Esophagus (tissue), 2 donors: ENCODE data around the gene GNA12. TPM values are rescaled to one million over a fixed set of nuclear protein-coding genes. Genes with fewer than 3 reads are reported as not detected.

ENCODE experiments used
- H3K27ac ChIP-seq, 2 donors: one replicate each; pipeline ENCODE4 v1.5.1; 2013; ENCODE audit warnings: low read depth in 2 of 2, mild to moderate bottlenecking in 2 of 2, inconsistent platforms in 1 of 2, low read length in 1 of 2, moderate library complexity in 1 of 2
- H3K27me3 ChIP-seq, 2 donors: one replicate each; pipeline ENCODE4 v1.6.1; 2013; ENCODE audit warnings: low read length in 2 of 2, control low read depth in 1 of 2, mild to moderate bottlenecking in 1 of 2; ENCODE audit not compliant: insufficient read depth in 2 of 2, control insufficient read depth in 1 of 2
- H3K36me3 ChIP-seq, 2 donors: one replicate each; pipeline ENCODE4 v1.6.1; 2013; ENCODE audit warnings: low read length in 1 of 2; ENCODE audit not compliant: control insufficient read depth in 2 of 2, insufficient read depth in 2 of 2
- H3K4me1 ChIP-seq, 2 donors: one replicate each; pipeline ENCODE4 v1.6.1; 2013; ENCODE audit warnings: low read length in 1 of 2; ENCODE audit not compliant: control insufficient read depth in 2 of 2, insufficient read depth in 2 of 2
- H3K4me3 ChIP-seq, 2 donors: one replicate each; pipeline ENCODE4 v1.5.1; 2013; ENCODE audit warnings: low read length in 2 of 2, mild to moderate bottlenecking in 2 of 2, low read depth in 1 of 2, moderate library complexity in 1 of 2
- H3K9me3 ChIP-seq, 2 donors: one replicate each; pipeline ENCODE4 v1.6.1; 2013; ENCODE audit warnings: mild to moderate bottlenecking in 2 of 2, low read depth in 1 of 2, low read length in 1 of 2, moderate library complexity in 1 of 2; ENCODE audit not compliant: control insufficient read depth in 2 of 2, insufficient read depth in 1 of 2
- WGBS, 2 donors: extraction: QIAGEN DNeasy Blood & Tissue Kit; methylation state at CpG; one replicate each; pipeline ENCODE4 v1.1.7; 2013; 5-methylcytosine and 5-hydroxymethylcytosine counted together
- polyA plus RNA-seq, 2 donors: library from polyadenylated mRNA; stranded (reverse); fragments of 200-250 nt; gene quantifications; one replicate each; pipeline ENCODE4 v1.2.3, GENCODE V29; 2013
- donor health status: healthy with polysubstance abuse.
- donor health status: Bipolar disorder and iron deficiency.

GNA12 gene
- polyA plus RNA-seq, 2 donors, result 2.1 to 5.2 TPM

GRCh38 chr7:2830609-2831376, 13.3 kb downstream of the GNA12 start:
- Histone ChIP-seq H3K9me3 (no peaks in the 10 kb centered on the region), H3K27me3 (no peaks in the 10 kb centered on the region), H3K4me1 (peaks cover 0 to 3% of the 10 kb centered on the region in 2 donors), H3K36me3 (peaks cover 0 to 3% of the 10 kb centered on the region in 2 donors), H3K4me3 (no peak overlapping the region), H3K27ac (no peak overlapping the region)
- WGBS, 2 donors, result 77 to 92% methylated on average over 8 of the region's 8 CpGs

GRCh38 chr7:2829040-2829439, 15.1 kb downstream of the GNA12 start:
- Histone ChIP-seq H3K4me3 (no peak overlapping the region), H3K27ac (no peak overlapping the region), H3K9me3 (no peaks in the 10 kb centered on the region), H3K27me3 (no peaks in the 10 kb centered on the region), H3K4me1 (peaks cover 0 to 7% of the 10 kb centered on the region in 2 donors), H3K36me3 (peaks cover 0 to 3% of the 10 kb centered on the region in 2 donors)
- WGBS, 2 donors, result 93% methylated on average over 5 of the region's 5 CpGs

GRCh38 chr7:2826771-2827170, 17.3 kb downstream of the GNA12 start:
- H3K27ac ChIP-seq, result no peak overlapping the region
- H3K4me3 ChIP-seq, result no peak overlapping the region
- no peaks in the 10 kb centered on the region for H3K9me3 ChIP-seq
- peaks cover 2 to 3% of the 10 kb centered on the region in 2 donors for H3K4me1 ChIP-seq
- no peaks in the 10 kb centered on the region for H3K36me3 ChIP-seq
- H3K27me3 ChIP-seq, result no peaks in the 10 kb centered on the region
- WGBS, 2 donors, result 81 to 84% methylated on average over 2 of the region's 2 CpGs

DNA sequence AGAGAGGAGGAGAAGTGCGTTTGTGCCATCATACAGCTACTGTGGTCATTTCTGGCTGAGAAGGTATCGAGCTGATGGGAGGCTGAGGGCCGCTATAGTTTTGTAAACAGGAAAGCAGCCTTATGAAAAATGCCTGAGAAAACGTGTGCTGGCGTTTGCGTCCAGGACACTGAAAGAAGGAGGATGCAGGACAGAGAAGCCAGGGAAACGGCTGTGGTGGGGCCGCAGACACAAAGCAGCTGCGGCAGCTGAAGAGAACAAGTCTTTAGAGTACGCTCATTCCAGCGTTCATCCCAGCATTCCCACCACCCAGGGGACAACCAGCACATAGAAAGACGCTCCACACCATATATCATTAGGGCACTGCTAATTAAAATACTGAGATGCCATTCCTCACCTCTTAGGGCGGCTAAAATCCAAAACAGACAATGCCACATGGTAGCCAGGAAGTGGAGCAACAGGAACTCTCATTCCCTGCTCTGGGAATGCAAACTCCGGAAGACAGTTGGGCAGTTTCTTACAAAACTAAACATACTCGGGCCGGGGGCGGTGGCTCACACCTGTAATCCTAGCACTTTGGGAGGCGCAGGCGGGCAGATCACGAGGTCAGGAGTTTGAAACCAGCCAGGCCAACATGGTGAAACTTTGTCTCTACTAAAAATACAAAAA, 18.4 kb downstream of the GNA12 start:
- Histone ChIP-seq H3K36me3 (no peaks in the 10 kb centered on the region), H3K27ac (no peak overlapping the region)

GRCh38 chr7:2824678-2825461, 19.2 kb downstream of the GNA12 start:
- WGBS, 2 donors, result 83 to 84% methylated on average over 16 of the region's 16 CpGs
- H3K36me3 ChIP-seq, result no peaks in the 10 kb centered on the region
- H3K27me3 ChIP-seq, result no peaks in the 10 kb centered on the region
- no peak overlapping the region for H3K27ac ChIP-seq
- H3K4me3 ChIP-seq, result no peak overlapping the region
- H3K9me3 ChIP-seq, result no peaks in the 10 kb centered on the region
- peaks cover 4 to 6% of the 10 kb centered on the region in 2 donors for H3K4me1 ChIP-seq

More for the DNA sequence above, 18.4 kb downstream of the GNA12 start:
- WGBS, 2 donors, result 83 to 84% methylated on average over 20 of the region's 20 CpGs
- Histone ChIP-seq H3K4me1 (peaks cover 3 to 4% of the 10 kb centered on the region in 2 donors), H3K9me3 (no peaks in the 10 kb centered on the region), H3K4me3 (no peak overlapping the region), H3K27me3 (no peaks in the 10 kb centered on the region)

- H3K27ac ChIP-seq, result no peak overlapping the region
- H3K36me3 ChIP-seq, result no peaks in the 10 kb centered on the region
- no peaks in the 10 kb centered on the region for H3K27me3 ChIP-seq
- H3K4me1 ChIP-seq, result peaks cover 4 to 6% of the 10 kb centered on the region in 2 donors
- H3K4me3 ChIP-seq, result no peak overlapping the region
- no peaks in the 10 kb centered on the region for H3K9me3 ChIP-seq
- WGBS, 2 donors, result 88 to 90% methylated on average over 16 of the region's 16 CpGs
These were observed 20.0 kb downstream of the GNA12 start for GRCh38 chr7:2824026-2824677.

DNA sequence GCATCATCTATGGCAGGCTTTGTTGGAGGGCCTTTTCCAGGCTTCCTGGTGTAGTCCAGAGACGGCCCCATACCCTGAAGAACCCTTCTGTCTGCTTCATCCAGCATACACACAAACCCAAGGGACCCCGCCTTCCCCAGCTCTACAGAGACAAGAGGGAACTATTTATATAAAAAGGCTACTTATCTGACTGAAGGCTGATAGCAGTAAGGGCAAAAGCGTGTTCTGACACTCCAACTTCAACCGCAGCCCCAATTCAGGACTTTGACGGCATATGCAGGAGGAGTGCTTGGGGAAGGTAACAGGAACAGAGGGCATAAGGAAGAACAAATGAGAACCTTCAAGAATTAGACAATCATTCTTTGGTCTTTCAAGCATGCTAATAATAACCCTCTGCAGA, 21.0 kb downstream of the GNA12 start:
- WGBS, 2 donors, result 79 to 83% methylated on average over 5 of the region's 5 CpGs
- Histone ChIP-seq H3K4me3 (no peak overlapping the region), H3K36me3 (no peaks in the 10 kb centered on the region), H3K4me1 (peaks cover 4 to 6% of the 10 kb centered on the region in 2 donors), H3K9me3 (no peaks in the 10 kb centered on the region), H3K27ac (peak overlapping the region in 1 of 2 donors; percentile 35), H3K27me3 (no peaks in the 10 kb centered on the region)

GRCh38 chr7:2821842-2822507, 22.1 kb downstream of the GNA12 start:
- no peaks in the 10 kb centered on the region for H3K9me3 ChIP-seq
- no peak overlapping the region for H3K27ac ChIP-seq
- WGBS, 2 donors, result 84 to 90% methylated on average over 10 of the region's 10 CpGs
- H3K36me3 ChIP-seq, result no peaks in the 10 kb centered on the region
- peaks cover 4 to 6% of the 10 kb centered on the region in 2 donors for H3K4me1 ChIP-seq
- H3K4me3 ChIP-seq, result no peak overlapping the region
- H3K27me3 ChIP-seq, result no peaks in the 10 kb centered on the region
